Islet precursor cell (in vitro differentiated cells): Measurements from ENCODE around the gene BTG2.
"Not testable (repeated sequence)": the region's sequence is repeated elsewhere in the genome, so short reads cannot be mapped to it uniquely, and the experiment has no call there.

Experiments used
- DNase-seq: peaks from one replicate; pipeline ENCODE4 v3.0.0-alpha.2; 2018

Gene BTG2

GRCh38 chr1:203304919-203305808 lies at the start of gene BTG2:
Gene BTG2 (plus strand): TSS chr1:203305519. CDS start chr1:203305607, 88 bp downstream.
- DNase-seq: peak; percentile 96

GRCh38 chr1:203256636-203257035 lies 48.7 kb upstream of the BTG2 start:
- not testable (repeated sequence) for DNase-seq

GRCh38 chr1:203263496-203263895 lies 41.8 kb upstream of the BTG2 start:
- DNase-seq: no peak

GRCh38 chr1:203264052-203264501 lies 41.2 kb upstream of the BTG2 start:
- DNase-seq: no peak

GRCh38 chr1:203265541-203265940 lies 39.8 kb upstream of the BTG2 start:
- DNase-seq: no peak

- not testable (repeated sequence) for DNase-seq
These were observed 39.2 kb upstream of the BTG2 start for GRCh38 chr1:203266140-203266539.

GRCh38 chr1:203267347-203267846 lies 37.9 kb upstream of the BTG2 start:
- DNase-seq: peak; percentile 94

- no peak for DNase-seq
These were observed 37.4 kb upstream of the BTG2 start for GRCh38 chr1:203267912-203268311.

GRCh38 chr1:203268901-203269653 lies 36.2 kb upstream of the BTG2 start:
- DNase-seq: peak; percentile 79

GRCh38 chr1:203269654-203270020 lies 35.7 kb upstream of the BTG2 start:
- no peak for DNase-seq

- no peak for DNase-seq
These were observed 34.9 kb upstream of the BTG2 start for GRCh38 chr1:203270448-203270847.

- no peak for DNase-seq
These were observed 34.1 kb upstream of the BTG2 start for GRCh38 chr1:203271018-203271743.

GRCh38 chr1:203271962-203272632 lies 33.2 kb upstream of the BTG2 start:
- no peak for DNase-seq

- no peak for DNase-seq
These were observed 32.6 kb upstream of the BTG2 start for GRCh38 chr1:203272633-203273205.

- peak; percentile 90 for DNase-seq
These were observed 32.0 kb upstream of the BTG2 start for GRCh38 chr1:203273206-203273868.

GRCh38 chr1:203273869-203274602 lies 31.3 kb upstream of the BTG2 start:
- no peak for DNase-seq

- no peak for DNase-seq
These were observed 30.5 kb upstream of the BTG2 start for GRCh38 chr1:203274603-203275381.

GRCh38 chr1:203275656-203276272 lies 29.6 kb upstream of the BTG2 start:
- DNase-seq: no peak

- DNase-seq: no peak
These were observed 28.9 kb upstream of the BTG2 start for GRCh38 chr1:203276408-203276807.
